Measurements from ENCODE around the gene NELFA.
"Not testable (repeated sequence)": the region's sequence is repeated elsewhere in the genome, so short reads cannot be mapped to it uniquely, and the experiment has no call there.

The NELFA gene

DNA sequence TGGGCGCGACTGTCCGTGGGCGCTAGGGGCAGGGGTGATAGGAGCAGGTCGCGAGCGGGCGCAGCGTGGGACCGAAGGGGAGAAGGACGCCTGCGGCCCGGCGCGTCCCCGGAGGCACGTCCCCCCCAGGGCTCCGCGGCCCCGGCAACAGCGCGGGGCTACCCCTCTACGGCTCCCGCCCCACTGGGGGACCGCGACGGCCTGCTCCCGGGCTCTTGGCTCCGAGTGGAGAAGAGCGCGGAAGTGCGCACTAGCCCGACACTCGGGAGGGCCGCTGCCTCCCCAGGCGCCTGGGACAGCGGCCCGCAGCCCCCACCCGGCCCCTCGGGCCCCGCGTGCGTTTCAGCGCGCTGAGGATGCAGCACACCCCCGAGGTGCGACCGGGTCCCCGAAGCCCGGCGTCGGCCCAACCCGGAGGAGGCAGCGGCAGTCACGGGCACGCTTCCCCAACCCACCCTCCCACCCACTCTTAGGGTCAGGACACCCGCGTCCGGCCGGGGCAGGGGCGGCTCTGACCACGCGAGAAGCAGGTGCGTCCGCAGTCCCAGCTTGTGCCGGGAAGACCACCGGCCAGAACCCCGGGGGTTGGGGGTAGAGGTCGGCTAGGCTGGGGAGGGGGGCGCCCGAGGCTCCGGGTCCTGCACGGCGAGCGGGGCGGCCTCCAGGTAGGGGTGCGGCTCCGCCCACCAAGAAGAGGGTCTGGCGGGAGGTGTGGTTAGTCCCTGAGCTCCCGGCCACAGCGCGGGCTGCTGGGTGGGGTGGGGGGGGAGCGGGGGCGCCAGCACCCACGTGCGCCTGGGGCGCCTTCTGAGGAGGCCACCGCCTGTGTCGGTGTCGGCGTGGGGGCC is 31.8 kb upstream of the NELFA start:
- Histone ChIP-seq H3K4me1 (ENCODE audit: control insufficient read depth, insufficient read depth, low read length, poor library complexity, severe bottlenecking) (peaks cover 17% of the 10 kb centered on the region), H3K27me3 (replicated peaks; ENCODE audit: control insufficient read depth, insufficient read depth, low read length, poor library complexity, severe bottlenecking) (peaks cover 14% of the 10 kb centered on the region), H3K9me3 (ENCODE audit: control insufficient read depth, low read length) (no peaks in the 10 kb centered on the region), H3K4me3 (ENCODE audit: insufficient read depth, low read depth, low read length, poor library complexity, severe bottlenecking) (peak overlapping the region; percentile 78), H3K36me3 (ENCODE audit: control insufficient read depth, insufficient read depth, low read length) (no peaks in the 10 kb centered on the region), H3K27ac (ENCODE audit: insufficient read depth, low read length, poor library complexity, severe bottlenecking) (no peak overlapping the region)
- no peak for DNase-seq

DNA sequence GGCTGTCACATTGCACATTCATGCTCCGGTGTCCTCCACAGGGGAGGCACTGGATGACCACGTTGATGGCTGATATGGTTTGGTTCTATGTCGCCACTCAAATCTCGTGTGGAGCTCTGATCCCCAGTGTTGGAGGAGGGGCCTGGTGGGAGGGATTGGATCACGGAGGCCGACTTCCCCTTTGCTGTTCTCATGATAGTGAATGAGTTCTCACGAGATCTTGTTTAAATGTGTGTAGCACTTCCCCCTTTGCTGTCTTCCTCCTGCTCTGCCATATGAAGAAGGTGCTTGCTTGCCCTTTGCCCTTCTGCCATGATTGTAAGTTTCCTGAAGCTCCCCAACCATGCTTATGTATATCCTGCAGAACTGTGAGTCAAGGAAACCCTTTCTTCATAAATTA is 28.1 kb upstream of the NELFA start:
- no peaks in the 10 kb centered on the region for H3K9me3 ChIP-seq (ENCODE audit: control insufficient read depth, low read length)
- no peaks in the 10 kb centered on the region for H3K36me3 ChIP-seq (ENCODE audit: control insufficient read depth, insufficient read depth, low read length)
- H3K27me3 ChIP-seq (replicated peaks; ENCODE audit: control insufficient read depth, insufficient read depth, low read length, poor library complexity, severe bottlenecking): peaks cover 14% of the 10 kb centered on the region
- DNase-seq: no peak
- no peak overlapping the region for H3K4me3 ChIP-seq (ENCODE audit: insufficient read depth, low read depth, low read length, poor library complexity, severe bottlenecking)
- peaks cover 9% of the 10 kb centered on the region for H3K4me1 ChIP-seq (ENCODE audit: control insufficient read depth, insufficient read depth, low read length, poor library complexity, severe bottlenecking)
- no peak overlapping the region for H3K27ac ChIP-seq (ENCODE audit: insufficient read depth, low read length, poor library complexity, severe bottlenecking)

DNA sequence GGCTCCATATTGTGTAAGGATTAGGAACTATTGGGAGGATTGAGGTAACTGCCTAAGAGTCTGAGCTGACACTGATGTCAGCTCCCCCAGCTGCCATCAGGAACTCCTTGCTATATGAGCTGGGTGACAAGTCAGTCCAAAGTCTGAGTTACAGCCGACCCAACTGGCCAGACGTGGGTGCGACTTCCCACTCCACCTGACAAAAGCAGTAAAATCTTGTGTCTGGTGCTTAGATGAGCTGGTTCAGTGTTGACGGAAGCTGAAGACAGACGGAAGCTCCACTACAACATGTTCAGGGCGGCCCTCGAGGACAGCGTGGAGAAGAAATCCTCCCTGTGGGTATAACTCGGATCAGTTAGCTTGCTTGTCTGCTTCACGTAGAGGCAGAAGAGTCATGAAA is 27.6 kb upstream of the NELFA start:
- Histone ChIP-seq H3K4me3 (ENCODE audit: insufficient read depth, low read depth, low read length, poor library complexity, severe bottlenecking) (no peak overlapping the region), H3K36me3 (ENCODE audit: control insufficient read depth, insufficient read depth, low read length) (no peaks in the 10 kb centered on the region), H3K27ac (ENCODE audit: insufficient read depth, low read length, poor library complexity, severe bottlenecking) (no peak overlapping the region), H3K27me3 (replicated peaks; ENCODE audit: control insufficient read depth, insufficient read depth, low read length, poor library complexity, severe bottlenecking) (peaks cover 10% of the 10 kb centered on the region), H3K9me3 (ENCODE audit: control insufficient read depth, low read length) (no peaks in the 10 kb centered on the region), H3K4me1 (ENCODE audit: control insufficient read depth, insufficient read depth, low read length, poor library complexity, severe bottlenecking) (peaks cover 4% of the 10 kb centered on the region)
- DNase-seq: no peak

DNA sequence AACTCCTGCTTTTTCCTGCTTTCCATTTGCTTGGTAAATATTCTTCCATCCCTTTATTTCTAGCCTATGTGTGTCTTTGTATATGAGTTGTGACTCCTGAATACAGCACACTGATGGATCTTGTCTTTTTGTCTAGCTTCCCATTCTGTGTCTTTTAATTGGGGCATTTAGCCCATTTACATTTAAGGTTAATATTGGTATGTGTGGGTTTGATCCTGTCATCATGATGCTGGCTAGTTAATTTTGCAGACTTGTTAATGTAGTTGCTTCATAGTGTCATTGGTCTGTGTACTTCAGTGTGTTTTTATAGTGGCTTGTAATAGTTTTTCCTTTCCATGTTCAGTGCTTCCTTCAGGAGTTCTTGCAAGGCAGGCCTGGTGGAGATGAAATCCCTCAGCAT is 22.4 kb upstream of the NELFA start:
- not testable (repeated sequence) for DNase-seq; H3K36me3 ChIP-seq (ENCODE audit: control insufficient read depth, insufficient read depth, low read length); H3K9me3 ChIP-seq (ENCODE audit: control insufficient read depth, low read length); H3K27me3 ChIP-seq (replicated peaks; ENCODE audit: control insufficient read depth, insufficient read depth, low read length, poor library complexity, severe bottlenecking); H3K4me1 ChIP-seq (ENCODE audit: control insufficient read depth, insufficient read depth, low read length, poor library complexity, severe bottlenecking); H3K4me3 ChIP-seq (ENCODE audit: insufficient read depth, low read depth, low read length, poor library complexity, severe bottlenecking); H3K27ac ChIP-seq (ENCODE audit: insufficient read depth, low read length, poor library complexity, severe bottlenecking)

DNA sequence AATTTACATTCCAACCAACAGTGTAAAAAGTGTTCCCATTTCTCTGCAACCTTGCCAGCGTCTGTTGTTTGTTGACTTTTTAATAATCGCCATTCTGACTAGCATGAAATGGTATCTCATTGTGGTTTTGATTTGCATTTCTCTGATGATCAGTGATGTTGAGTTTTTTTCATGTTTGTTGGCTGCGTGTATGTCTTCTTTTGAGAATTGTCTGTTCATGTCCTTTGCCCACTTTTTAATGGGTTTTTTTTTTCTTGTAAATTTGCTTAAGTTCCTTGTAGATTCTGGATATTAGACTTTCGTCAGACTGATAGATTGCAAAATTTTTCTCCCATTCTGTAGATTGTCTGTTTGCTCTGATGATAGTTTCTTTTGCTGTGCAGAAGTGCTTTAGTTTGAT is 18.3 kb upstream of the NELFA start:
- not testable (repeated sequence) for H3K27ac ChIP-seq (ENCODE audit: insufficient read depth, low read length, poor library complexity, severe bottlenecking); H3K4me1 ChIP-seq (ENCODE audit: control insufficient read depth, insufficient read depth, low read length, poor library complexity, severe bottlenecking); H3K36me3 ChIP-seq (ENCODE audit: control insufficient read depth, insufficient read depth, low read length); H3K27me3 ChIP-seq (replicated peaks; ENCODE audit: control insufficient read depth, insufficient read depth, low read length, poor library complexity, severe bottlenecking); H3K4me3 ChIP-seq (ENCODE audit: insufficient read depth, low read depth, low read length, poor library complexity, severe bottlenecking); DNase-seq; H3K9me3 ChIP-seq (ENCODE audit: control insufficient read depth, low read length)

DNA sequence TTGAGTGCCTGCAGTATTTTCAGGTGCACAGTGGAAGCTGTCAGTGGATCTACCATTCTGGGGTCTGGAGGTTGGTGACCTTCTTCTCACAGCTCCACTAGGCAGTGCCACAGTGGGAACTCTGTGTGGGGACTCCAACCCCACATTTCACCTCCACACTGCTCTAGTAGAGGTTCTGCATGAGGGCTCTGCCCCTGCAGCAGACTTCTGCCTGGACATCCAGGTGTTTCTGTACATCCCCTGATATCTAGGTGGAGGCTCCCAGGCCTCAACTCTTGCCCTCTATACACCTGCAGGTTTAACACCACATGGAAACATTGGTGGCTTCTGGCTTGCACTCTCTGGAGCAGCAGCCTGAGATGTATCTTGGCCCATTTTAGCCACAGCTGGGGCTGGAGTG is 17.0 kb upstream of the NELFA start:
- no peaks in the 10 kb centered on the region for H3K4me1 ChIP-seq (ENCODE audit: control insufficient read depth, insufficient read depth, low read length, poor library complexity, severe bottlenecking)
- no peak overlapping the region for H3K4me3 ChIP-seq (ENCODE audit: insufficient read depth, low read depth, low read length, poor library complexity, severe bottlenecking)
- no peaks in the 10 kb centered on the region for H3K9me3 ChIP-seq (ENCODE audit: control insufficient read depth, low read length)
- no peak for DNase-seq
- no peak overlapping the region for H3K27ac ChIP-seq (ENCODE audit: insufficient read depth, low read length, poor library complexity, severe bottlenecking)
- H3K27me3 ChIP-seq (replicated peaks; ENCODE audit: control insufficient read depth, insufficient read depth, low read length, poor library complexity, severe bottlenecking): peaks cover 4% of the 10 kb centered on the region
- H3K36me3 ChIP-seq (ENCODE audit: control insufficient read depth, insufficient read depth, low read length): no peaks in the 10 kb centered on the region

DNA sequence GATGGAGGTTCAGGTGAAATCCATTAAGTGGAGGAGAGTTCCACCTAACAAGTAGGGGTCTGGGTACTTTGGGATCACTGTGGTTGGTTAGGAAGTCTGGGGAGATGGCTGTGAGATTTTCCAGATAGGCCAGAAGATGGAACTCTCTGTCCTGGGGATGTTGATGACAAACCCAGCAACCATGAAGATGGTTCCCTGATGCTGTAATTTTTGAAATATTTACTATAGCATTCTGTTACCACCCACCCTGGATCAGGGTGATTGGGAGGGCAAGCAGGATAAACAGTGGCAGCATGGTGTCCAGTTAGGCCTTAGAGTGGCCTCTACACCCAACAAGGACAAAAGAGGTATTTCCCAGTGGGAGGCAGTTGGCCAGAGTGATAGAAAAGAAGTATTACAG is 15.9 kb upstream of the NELFA start:
- H3K4me1 ChIP-seq (ENCODE audit: control insufficient read depth, insufficient read depth, low read length, poor library complexity, severe bottlenecking): no peaks in the 10 kb centered on the region
- no peak for DNase-seq
- H3K4me3 ChIP-seq (ENCODE audit: insufficient read depth, low read depth, low read length, poor library complexity, severe bottlenecking): no peak overlapping the region
- peaks cover 4% of the 10 kb centered on the region for H3K27me3 ChIP-seq (replicated peaks; ENCODE audit: control insufficient read depth, insufficient read depth, low read length, poor library complexity, severe bottlenecking)
- H3K27ac ChIP-seq (ENCODE audit: insufficient read depth, low read length, poor library complexity, severe bottlenecking): no peak overlapping the region
- H3K9me3 ChIP-seq (ENCODE audit: control insufficient read depth, low read length): no peaks in the 10 kb centered on the region
- no peaks in the 10 kb centered on the region for H3K36me3 ChIP-seq (ENCODE audit: control insufficient read depth, insufficient read depth, low read length)

DNA sequence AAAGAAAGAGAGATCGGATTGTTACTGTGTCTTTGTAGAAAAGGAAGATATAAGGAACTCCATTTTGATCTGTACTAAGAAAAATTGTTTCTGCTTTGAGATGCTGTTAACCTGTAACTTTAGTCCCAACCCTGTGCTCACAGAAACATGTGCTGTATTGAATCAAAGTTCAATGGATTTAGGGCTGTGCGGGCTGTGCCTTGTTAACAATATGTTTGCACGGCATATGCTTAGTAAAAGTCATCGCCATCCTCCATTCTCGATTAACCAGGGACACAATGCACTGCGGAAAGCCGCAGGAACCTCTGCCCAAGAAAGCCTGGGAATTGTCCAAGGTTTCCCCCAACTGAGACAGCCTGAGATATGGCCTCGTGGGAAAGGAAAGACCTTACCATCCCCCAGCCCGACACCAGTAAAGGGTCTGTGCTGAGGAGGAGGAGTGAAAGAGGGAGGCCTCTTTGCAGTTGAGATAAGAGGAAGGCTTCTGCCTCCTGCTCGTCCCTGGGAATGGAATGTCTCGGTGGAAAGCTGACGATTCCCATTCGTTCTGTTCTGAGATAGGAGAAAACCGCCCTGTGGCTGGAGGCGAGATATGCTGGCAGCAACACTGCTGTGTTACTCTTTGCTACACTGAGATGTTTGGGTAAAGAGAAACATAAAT is 12.7 kb upstream of the NELFA start:
- not testable (repeated sequence) for H3K4me1 ChIP-seq (ENCODE audit: control insufficient read depth, insufficient read depth, low read length, poor library complexity, severe bottlenecking)

DNA sequence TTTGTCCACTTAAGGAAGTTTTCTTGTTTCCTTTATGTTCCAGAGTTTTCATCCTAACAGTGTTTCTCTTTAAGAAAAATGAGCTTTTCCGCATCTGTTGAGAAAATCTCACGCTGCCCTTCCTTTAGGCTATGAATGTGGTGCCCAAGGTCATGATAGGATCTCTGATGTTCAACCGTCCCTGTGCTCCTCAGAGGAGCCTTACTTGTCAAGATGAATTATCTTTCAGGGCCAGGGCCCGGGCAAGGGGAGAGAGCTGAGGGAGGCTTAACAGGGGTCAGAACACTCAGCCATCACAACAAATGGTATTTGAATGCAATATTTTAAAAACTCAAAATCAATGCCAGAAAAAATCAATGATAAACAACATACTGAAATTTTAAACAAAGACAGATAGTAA is 6.2 kb upstream of the NELFA start:
- peaks cover 4% of the 10 kb centered on the region for H3K4me1 ChIP-seq (ENCODE audit: control insufficient read depth, insufficient read depth, low read length, poor library complexity, severe bottlenecking)
- no peak for DNase-seq
- H3K27ac ChIP-seq (ENCODE audit: insufficient read depth, low read length, poor library complexity, severe bottlenecking): no peak overlapping the region
- no peak overlapping the region for H3K4me3 ChIP-seq (ENCODE audit: insufficient read depth, low read depth, low read length, poor library complexity, severe bottlenecking)
- H3K36me3 ChIP-seq (ENCODE audit: control insufficient read depth, insufficient read depth, low read length): no peaks in the 10 kb centered on the region
- H3K9me3 ChIP-seq (ENCODE audit: control insufficient read depth, low read length): no peaks in the 10 kb centered on the region
- H3K27me3 ChIP-seq (replicated peaks; ENCODE audit: control insufficient read depth, insufficient read depth, low read length, poor library complexity, severe bottlenecking): no peaks in the 10 kb centered on the region

More for the DNA sequence above, 12.7 kb upstream of the NELFA start:
- not testable (repeated sequence) for H3K4me3 ChIP-seq (ENCODE audit: insufficient read depth, low read depth, low read length, poor library complexity, severe bottlenecking); DNase-seq; H3K36me3 ChIP-seq (ENCODE audit: control insufficient read depth, insufficient read depth, low read length); H3K27me3 ChIP-seq (replicated peaks; ENCODE audit: control insufficient read depth, insufficient read depth, low read length, poor library complexity, severe bottlenecking); H3K9me3 ChIP-seq (ENCODE audit: control insufficient read depth, low read length); H3K27ac ChIP-seq (ENCODE audit: insufficient read depth, low read length, poor library complexity, severe bottlenecking)

DNA sequence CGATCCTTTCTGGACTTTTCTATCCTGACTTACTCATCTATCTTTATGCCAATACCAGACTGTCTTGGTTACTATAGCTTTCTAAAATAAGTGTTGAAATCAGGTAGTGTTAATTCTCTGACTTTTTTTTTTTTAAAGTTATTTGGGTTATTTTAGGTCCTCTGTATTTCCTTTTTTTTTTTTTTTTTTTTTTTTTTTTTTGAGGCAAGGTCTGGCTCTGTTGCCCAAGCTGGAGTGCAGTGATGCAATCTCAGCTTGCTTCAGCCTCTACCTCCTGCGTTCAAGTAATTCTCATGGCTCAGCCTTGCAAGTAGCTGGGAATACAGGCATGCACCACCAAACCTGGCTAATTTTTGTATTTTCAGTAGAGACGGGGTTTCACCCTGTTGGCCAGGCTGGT is 2.8 kb upstream of the NELFA start:
- H3K4me1 ChIP-seq (ENCODE audit: control insufficient read depth, insufficient read depth, low read length, poor library complexity, severe bottlenecking): peaks cover 15% of the 10 kb centered on the region
- H3K27ac ChIP-seq (ENCODE audit: insufficient read depth, low read length, poor library complexity, severe bottlenecking): no peak overlapping the region
- no peaks in the 10 kb centered on the region for H3K9me3 ChIP-seq (ENCODE audit: control insufficient read depth, low read length)
- no peak for DNase-seq
- H3K4me3 ChIP-seq (ENCODE audit: insufficient read depth, low read depth, low read length, poor library complexity, severe bottlenecking): no peak overlapping the region
- H3K27me3 ChIP-seq (replicated peaks; ENCODE audit: control insufficient read depth, insufficient read depth, low read length, poor library complexity, severe bottlenecking): no peaks in the 10 kb centered on the region
- no peaks in the 10 kb centered on the region for H3K36me3 ChIP-seq (ENCODE audit: control insufficient read depth, insufficient read depth, low read length)

All from effector memory CD4-positive, alpha-beta T cell (primary cell).